HG03469 (cell line): ENCODE measurements around the gene ZDHHC24.

Experiments
- ATAC-seq: cut with Tn5 transposase; IDR thresholded peaks from one replicate; pipeline ENCODE4 v1.9.1; 2021; ENCODE audit warnings: mild to moderate bottlenecking, moderate library complexity, moderate number of reproducible peaks; ENCODE audit not compliant: unreplicated experiment

ZDHHC24 gene

GRCh38 chr11:66566221-66566620, 20.4 kb upstream of the ZDHHC24 start:
- no peak for ATAC-seq

- ATAC-seq = no peak
Observed at GRCh38 chr11:66564984-66565383, 19.1 kb upstream of the ZDHHC24 start.

DNA sequence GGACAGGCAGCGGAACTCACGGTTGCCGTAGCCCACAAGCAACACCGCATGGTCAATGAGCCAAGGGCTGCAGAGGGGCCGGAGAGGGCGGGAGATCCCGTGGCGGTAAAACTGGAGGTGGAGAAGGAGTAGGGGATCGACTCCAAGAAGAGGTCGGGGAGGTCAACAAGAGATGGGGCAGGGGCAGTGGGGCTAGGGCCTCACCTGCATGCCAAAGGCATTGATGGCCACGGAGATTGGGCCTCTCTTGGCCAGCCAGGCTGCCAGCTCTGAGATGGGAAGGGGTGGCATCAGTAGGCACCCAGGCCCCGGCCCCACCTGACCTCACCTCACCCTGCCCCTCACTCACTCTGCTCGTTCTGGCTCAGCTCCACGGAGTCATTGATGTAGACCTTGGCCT, 18.7 kb upstream of the ZDHHC24 start:
- ATAC-seq = no peak

GRCh38 chr11:66563832-66564231, 18.0 kb upstream of the ZDHHC24 start:
- no peak for ATAC-seq

- ATAC-seq = no peak
Observed at GRCh38 chr11:66562907-66563583, 17.2 kb upstream of the ZDHHC24 start.

DNA sequence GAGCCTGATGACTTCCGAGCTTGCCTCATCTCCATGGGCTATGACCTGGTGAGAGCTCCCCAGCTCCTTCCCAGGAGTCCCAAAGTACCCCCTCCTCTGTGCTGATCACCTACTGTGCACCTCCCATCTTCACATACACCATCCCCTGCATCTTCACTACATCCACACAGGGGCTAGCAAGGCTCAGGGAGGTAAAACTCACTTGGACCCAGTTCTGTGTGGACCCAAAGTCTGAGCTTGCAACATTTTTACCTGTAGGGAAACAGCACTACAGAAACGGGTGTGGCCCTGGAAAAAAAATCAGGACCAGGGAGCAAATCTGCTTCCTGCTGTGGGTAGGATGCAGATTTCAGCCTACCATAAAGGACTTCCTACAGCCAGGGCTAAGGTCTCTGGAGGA, 16.4 kb upstream of the ZDHHC24 start:
- no peak for ATAC-seq

- no peak for ATAC-seq
Observed at GRCh38 chr11:66561975-66562248, 16.1 kb upstream of the ZDHHC24 start.

DNA sequence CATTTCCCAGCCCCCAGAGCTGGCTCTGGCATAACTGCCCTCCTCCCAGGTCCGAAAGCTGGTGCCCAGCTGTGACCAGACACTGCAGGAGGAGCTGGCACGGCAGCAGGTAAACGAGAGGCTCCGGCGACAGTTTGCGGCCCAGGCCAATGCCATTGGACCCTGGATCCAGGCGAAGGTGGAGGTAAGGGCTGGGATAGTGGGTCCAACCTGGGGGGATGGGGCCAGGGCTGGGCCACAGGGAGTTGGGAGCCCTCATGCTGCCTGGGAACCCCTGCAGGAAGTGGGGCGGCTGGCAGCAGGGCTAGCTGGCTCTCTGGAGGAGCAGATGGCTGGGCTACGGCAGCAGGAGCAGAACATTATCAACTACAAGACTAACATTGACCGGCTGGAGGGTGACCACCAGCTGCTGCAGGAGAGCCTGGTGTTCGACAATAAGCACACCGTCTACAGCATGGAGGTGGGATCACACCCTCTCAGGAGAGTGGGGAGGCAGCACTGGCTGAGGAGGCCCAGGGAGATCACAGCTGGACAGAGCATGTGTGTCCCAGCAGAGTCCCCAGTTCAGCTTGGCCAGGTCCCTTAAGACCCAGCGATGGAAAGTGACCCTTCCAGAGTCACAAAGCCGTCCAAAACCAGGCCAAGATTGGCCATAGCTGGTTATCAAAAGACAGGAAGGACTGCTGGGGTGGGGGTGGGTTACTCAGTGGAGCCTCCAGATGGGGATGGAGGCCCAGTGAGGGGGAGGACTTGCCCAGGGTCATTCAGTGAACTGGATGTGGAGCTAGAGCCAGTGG, 15.5 kb upstream of the ZDHHC24 start:
- no peak for ATAC-seq

DNA sequence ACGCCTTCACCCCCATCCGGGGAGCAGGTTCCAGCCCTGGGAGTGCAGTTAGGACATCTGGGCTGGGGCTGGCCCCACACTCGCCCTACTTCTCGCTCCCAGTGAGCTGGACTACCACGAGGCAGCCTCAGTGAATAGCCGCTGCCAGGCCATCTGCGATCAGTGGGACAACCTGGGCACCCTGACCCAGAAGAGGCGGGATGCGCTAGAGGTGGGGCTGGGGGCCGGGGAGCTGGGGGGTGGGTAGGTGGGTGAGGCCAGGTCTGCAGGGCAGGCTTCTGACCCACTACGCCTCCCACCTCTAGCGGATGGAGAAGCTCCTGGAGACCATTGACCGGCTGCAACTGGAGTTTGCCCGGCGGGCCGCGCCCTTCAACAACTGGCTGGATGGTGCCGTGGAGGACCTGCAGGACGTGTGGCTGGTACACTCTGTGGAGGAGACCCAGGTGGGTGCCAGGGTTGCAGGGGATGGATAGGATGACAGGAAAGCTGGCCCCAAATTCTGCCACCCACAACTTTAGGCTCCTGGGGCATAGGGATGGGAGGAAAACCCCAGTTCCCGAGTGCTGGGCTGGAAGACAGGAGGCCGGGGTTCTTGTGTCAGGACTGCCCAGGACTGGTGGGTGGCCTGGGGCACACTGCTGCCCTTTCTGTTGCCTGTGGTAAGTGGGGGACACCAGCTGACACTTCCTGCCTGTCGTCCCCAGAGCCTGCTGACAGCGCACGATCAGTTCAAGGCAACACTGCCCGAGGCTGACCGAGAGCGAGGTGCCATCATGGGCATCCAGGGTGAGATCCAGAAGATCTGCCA, 14.2 kb upstream of the ZDHHC24 start:
- no peak for ATAC-seq

GRCh38 chr11:66559142-66559865, 13.5 kb upstream of the ZDHHC24 start:
- no peak for ATAC-seq

DNA sequence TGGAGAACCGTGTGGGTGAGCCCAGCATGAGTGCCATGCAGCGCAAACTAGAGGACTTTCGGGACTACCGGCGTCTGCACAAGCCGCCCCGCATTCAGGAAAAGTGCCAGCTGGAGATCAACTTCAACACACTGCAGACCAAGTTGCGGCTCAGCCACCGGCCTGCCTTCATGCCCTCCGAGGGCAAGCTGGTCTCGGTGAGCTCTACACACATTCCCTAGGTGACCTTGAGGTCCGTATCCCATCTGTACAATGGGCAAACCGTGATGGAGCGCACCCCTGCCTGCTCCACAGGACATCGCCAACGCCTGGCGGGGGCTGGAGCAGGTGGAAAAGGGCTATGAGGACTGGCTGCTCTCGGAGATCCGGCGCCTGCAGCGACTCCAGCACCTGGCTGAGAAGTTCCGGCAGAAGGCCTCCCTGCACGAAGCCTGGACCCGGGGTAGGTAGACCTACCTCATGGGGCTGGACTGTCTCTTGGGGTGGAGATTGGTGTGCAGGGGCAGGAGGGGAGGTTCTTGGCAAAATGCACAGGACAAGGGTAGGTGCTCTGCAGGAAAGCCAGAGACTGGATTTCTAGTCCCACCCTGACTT, 12.0 kb upstream of the ZDHHC24 start:
- ATAC-seq = no peak

GRCh38 chr11:66556086-66556485, 10.2 kb upstream of the ZDHHC24 start:
- ATAC-seq = no peak

DNA sequence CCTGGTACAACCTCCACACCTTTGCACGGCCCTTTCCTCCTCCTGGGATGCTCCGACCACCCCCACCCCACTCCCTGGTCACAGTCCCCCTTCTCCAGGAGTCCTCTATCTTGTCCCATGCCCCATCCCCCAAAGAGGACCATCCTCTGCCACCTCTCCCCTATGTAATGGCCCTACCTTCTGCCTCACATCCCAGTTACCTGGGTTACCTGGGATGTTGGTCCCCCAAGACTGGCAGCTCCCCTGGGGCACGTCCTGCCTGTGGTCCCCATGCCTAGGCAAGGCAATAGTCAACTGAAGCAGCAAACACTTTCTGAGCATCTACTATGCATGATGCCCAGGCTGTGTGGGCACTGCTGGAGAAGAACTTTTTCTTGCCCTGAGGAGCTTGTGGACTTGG, 9.6 kb upstream of the ZDHHC24 start:
- no peak for ATAC-seq

- ATAC-seq = no peak
Observed at GRCh38 chr11:66554602-66555001, 8.8 kb upstream of the ZDHHC24 start.

DNA sequence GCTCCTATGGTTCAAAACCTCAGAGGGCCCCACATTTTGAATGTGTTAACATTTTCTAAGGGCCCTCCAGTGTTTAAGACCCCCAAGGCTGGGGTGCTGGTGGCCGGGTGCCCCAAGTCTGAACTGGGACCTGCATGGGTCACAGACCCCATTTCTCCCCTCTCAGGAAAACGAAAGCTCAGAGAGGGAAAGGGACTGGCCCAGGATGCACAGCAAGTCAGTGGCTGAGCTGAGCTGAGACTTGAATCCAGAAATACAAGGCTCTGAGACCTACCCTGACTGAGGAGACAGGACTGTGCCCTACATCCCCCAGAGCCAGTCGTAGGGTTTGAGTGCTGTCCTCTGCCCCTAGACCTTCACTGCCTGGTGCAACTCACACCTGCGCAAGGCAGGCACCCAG, 5.0 kb upstream of the ZDHHC24 start:
- ATAC-seq = no peak

- ATAC-seq = no peak
Observed at GRCh38 chr11:66549696-66550095, 3.8 kb upstream of the ZDHHC24 start.

DNA sequence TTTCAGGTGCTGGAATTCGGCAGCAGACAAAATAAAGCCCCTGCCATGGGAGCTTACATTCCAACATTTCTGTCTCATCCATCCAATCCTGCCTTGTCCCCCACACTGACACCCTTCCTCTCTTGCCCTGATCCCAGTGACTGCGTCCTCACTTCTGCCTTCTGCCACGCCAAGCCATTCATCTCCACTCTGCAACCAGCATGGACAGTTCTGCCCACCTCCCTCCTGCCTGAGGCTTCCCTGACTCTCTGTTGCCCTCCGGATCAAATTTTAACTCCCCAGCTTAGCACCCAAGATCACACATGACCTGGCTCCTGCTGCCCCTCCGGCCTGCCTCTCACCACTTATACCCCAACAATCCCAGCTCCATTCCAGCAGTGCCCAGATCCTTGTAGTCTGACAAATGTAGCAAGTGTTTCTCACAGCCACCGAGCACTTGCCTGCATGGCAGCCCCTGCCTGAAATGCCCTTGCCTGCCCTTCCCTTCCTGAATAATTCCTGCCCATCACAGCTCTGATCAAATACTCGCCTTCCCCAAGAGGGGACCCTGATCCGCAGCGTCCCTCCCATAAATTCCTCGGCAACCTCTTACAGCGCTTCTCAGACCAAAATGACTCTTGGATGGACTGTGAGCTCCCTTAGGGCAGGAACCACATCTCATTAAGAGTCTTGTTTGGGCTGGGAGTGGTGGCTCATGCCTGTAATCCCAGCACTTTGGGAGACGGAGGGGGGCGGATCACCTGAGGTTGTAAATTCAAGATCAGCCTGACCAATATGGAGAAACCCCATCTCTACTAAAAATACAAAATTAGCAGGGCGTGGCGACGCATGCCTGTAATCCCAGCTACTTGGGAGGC, 3.2 kb upstream of the ZDHHC24 start:
- ATAC-seq = no peak

DNA sequence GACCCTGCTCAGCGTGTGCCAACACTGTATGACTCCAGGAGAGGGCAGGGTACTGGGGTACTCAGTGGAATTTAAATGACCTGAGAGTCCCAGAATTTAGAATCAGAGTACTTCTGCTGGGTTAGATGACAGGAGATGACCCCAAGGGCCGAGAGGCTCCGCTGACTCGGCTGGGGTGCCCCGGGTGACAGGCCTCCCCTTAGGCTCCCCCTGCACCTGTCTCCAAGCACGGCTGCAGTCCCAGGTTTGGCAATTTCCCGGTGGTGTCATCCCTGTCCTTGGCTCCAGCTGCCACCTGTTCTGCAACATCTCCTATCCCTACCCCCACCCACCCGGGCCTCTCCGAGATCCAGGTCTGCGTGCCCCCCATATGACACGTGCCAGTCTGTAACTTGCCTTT, 2.2 kb upstream of the ZDHHC24 start:
- no peak for ATAC-seq

DNA sequence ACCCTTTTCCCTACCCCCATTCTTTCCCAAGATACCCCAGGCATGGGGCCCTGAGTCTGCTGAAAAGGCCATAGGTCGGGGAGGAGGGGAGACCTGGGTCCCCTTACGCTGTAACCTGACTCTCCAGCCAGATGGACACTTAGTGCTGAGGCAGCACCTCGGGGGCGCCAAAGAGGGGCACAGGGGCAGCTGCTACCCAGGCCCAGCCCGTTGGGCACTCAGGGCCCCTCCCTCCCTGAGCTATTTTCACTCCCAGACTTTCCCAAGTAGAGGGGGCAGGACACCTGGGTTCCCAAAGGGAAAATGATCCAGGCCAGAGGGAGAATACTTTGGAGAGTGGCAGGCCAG, 1.8 kb upstream of the ZDHHC24 start:
- no peak for ATAC-seq
